ES-I3 (cell line): ENCODE data around the gene CLCN3.

ENCODE experiments used
- H3K36me3 ChIP-seq: 2 replicates; pipeline ENCODE4 v1.6.1; 2013; ENCODE audit warnings: mild to moderate bottlenecking, low read length, control low read depth, moderate library complexity; ENCODE audit not compliant: insufficient read depth
- H3K4me1 ChIP-seq: 2 replicates; pipeline ENCODE4 v1.6.1; 2013; ENCODE audit warnings: mild to moderate bottlenecking, control low read depth, low read length; ENCODE audit not compliant: insufficient read depth
- H3K9ac ChIP-seq: 2 replicates; pipeline ENCODE4 v1.6.1; 2013; ENCODE audit warnings: low read depth, mild to moderate bottlenecking, low read length, moderate library complexity
- H3K9me3 ChIP-seq: 2 replicates; pipeline ENCODE4 v1.6.1; 2013; ENCODE audit warnings: mild to moderate bottlenecking, low read length, moderate library complexity; ENCODE audit not compliant: control insufficient read depth, insufficient read depth

Gene CLCN3

DNA sequence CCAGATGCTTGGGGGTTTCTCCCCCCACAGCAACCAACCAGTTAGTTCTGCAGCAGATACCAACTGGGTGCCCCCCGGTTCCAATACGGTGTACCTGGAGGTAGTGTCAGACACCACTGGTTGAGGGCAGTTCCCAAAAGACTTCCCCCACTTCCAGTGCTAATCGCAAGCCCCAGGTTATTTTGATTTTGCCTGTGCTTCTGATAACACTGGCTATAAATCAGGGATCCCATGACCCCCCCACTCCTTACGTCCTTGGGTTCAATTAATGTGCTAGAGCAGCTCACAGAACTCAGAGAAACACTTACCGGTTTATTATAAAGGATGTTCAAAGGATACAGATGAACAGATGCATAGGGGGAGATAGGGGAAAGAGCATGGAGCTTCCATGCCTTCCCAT, 5.5 kb downstream of the CLCN3 start:
- H3K36me3 ChIP-seq: no peaks in the 10 kb centered on the region
- H3K9ac ChIP-seq: no peak overlapping the region
- H3K9me3 ChIP-seq: no peaks in the 10 kb centered on the region
- peaks cover 6% of the 10 kb centered on the region; the same call in 1 of the 2 replicates for H3K4me1 ChIP-seq

DNA sequence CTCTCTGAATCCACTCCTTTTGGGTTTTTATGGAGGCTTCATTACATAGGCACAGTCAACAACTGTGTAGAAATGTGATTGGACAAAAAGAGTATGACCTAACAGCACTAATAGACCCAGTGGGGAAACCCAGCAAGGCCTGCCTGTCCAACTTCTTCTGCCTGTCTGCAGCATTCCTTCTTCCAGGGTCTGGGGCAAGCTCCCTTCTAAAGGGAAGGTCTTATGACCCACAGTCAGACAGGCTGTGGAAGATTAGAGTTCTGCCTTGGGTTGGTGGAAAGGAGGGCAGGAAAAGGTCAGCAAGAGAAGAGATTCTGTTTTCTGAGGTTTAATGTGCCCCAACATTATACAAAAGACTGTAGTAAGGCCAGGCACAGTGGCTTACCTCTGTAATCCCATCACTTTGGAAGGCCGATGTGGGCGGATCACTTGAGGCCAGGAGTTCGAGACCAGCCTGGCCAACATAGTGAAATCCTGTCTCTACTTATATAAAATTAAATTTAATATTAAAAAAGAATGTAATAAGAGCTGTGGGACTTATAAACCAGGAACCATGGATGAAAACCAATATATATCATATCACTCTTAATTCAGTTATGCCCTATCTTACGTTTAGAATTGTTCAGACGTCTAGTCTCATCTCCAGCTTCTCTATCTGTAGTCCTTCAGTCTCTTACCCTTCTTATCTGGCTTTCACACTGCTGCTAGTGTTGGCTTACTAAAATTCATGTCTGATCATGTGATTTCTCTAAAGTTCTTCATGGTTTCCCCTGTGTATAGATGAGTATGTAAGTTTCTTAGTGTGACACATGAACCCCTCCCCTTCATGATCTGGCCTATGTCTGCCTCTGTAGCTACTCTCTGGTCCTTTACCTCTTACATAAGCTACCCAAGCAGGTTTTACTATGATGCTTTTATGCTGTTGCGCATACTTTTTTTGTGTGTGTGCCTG, 6.2 kb downstream of the CLCN3 start:
- H3K9ac ChIP-seq: no peak overlapping the region

DNA sequence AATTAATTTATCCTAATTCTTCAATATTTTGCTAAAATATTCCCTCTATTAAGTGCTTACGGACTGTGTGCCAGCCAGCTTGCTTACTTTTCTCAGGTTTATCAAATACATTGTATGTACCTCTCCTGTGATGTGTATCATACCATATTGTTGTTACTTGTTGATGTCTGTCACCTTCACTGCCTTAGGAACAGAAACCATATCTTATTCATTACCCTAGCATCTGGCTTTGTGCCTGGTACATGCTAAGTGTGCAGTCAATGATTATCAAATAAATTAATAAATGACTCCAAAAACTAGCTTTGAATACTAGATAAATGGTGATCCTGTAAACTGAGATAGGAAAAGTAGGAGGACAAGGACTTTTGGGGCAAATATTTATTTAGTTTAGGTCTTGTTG, 6.9 kb downstream of the CLCN3 start:
- Histone ChIP-seq H3K36me3 (no peaks in the 10 kb centered on the region), H3K9me3 (no peaks in the 10 kb centered on the region), H3K4me1 (peaks cover 3% of the 10 kb centered on the region; the same call in 1 of the 2 replicates), H3K9ac (no peak overlapping the region)

More for the DNA sequence above, 6.2 kb downstream of the CLCN3 start:
- no peaks in the 10 kb centered on the region for H3K9me3 ChIP-seq
- peaks cover 6% of the 10 kb centered on the region; the same call in 1 of the 2 replicates for H3K4me1 ChIP-seq
- H3K36me3 ChIP-seq: no peaks in the 10 kb centered on the region

GRCh38 chr4:169628579-169628978, 8.2 kb downstream of the CLCN3 start:
- H3K9me3 ChIP-seq: no peaks in the 10 kb centered on the region
- no peaks in the 10 kb centered on the region for H3K36me3 ChIP-seq
- no peaks in the 10 kb centered on the region for H3K4me1 ChIP-seq
- H3K9ac ChIP-seq: no peak overlapping the region

- Histone ChIP-seq H3K9ac (no peak overlapping the region), H3K4me1 (no peaks in the 10 kb centered on the region), H3K36me3 (no peaks in the 10 kb centered on the region), H3K9me3 (no peaks in the 10 kb centered on the region)
Measured at GRCh38 chr4:169630069-169630468, 9.7 kb downstream of the CLCN3 start.

- H3K9me3 ChIP-seq: no peaks in the 10 kb centered on the region
- H3K4me1 ChIP-seq: no peaks in the 10 kb centered on the region
- H3K36me3 ChIP-seq: 0 out of 2 replicates have a peak, but pooled peaks cover 2% of the 10 kb centered on the region
- H3K9ac ChIP-seq: no peak overlapping the region
Measured at GRCh38 chr4:169632896-169633295, 12.5 kb downstream of the CLCN3 start.

DNA sequence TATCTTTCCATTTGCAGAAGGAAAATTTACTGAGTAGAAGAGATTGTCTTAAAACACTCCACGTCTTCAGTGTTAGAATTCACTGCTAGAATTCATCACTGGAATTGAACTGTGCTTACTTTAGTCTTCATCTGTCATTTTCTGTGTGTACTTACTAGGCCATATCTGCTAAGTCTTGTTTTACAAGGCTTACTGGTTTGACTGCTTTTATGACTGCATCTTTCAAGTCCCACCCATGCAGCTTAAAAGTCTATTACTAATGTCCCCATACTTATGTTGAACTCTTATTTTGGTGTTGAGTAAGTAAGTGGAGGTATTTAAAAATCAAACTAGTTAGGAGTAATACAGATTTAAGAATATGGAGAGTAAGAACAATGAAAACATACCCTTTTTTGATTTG, 14.6 kb downstream of the CLCN3 start:
- Histone ChIP-seq H3K36me3 (0 out of 2 replicates have a peak, but pooled peaks cover 2% of the 10 kb centered on the region), H3K9me3 (no peaks in the 10 kb centered on the region), H3K4me1 (no peaks in the 10 kb centered on the region), H3K9ac (no peak overlapping the region)

DNA sequence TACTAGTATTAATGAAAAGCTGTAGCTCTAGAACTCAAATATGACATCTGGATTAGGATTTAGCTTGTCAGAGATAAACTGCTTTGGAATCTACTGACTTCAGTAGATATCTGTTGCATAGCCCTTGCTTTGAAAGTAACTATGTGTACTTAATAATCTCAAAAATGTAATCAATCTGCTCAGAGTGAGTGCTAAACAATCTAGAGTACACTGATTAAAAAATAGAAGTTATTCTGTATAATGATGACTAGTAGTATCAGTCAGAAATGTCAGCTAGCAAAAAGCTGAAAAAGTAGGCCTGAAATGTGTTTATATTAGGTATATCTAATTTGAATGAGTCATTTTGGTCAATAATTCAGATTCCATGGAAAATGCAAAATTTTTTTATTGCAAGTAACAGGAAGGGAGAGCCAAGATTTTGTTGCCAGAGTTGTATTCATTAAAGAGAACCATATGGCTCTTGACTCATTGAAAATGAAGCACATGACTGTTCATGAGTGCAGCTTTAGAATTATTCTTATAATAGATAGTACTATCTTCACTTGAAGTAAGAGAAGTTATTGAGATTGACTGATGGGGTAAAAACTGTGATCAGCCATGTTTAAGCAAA, 20.0 kb downstream of the CLCN3 start:
- Histone ChIP-seq H3K36me3 (peaks cover 2% of the 10 kb centered on the region; the same call in 1 of the 2 replicates), H3K9ac (no peak overlapping the region), H3K9me3 (no peaks in the 10 kb centered on the region), H3K4me1 (no peaks in the 10 kb centered on the region)

GRCh38 chr4:169644802-169645201, 24.4 kb downstream of the CLCN3 start:
- no peaks in the 10 kb centered on the region; the same call in 1 of the 2 replicates for H3K36me3 ChIP-seq
- no peak overlapping the region for H3K9ac ChIP-seq
- no peaks in the 10 kb centered on the region for H3K4me1 ChIP-seq
- H3K9me3 ChIP-seq: no peaks in the 10 kb centered on the region

DNA sequence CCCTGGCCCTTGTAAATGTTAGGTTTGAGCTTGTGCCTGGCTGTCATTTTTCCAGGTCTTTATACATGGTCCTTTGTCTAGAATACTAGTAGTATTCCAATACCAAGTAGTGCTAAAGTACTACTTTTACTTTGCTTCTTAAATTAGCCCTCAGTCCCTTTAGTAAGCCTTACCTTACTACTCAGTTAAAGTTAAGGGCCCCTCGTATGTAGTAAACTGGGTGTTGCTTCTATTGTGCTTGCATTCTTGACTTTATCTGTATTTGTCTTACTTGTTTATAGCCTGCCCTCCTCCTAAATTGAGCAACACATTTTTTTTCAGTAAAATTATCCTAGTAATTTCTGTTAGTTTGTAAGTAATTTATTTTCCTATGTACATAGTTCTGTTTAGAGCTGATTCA, 25.2 kb downstream of the CLCN3 start:
- H3K9ac ChIP-seq: no peak overlapping the region
- H3K36me3 ChIP-seq: no peaks in the 10 kb centered on the region; the same call in 1 of the 2 replicates
- no peaks in the 10 kb centered on the region for H3K4me1 ChIP-seq
- no peaks in the 10 kb centered on the region for H3K9me3 ChIP-seq

- no peaks in the 10 kb centered on the region for H3K36me3 ChIP-seq
Measured at GRCh38 chr4:169649545-169650226, 29.3 kb downstream of the CLCN3 start.

GRCh38 chr4:169650227-169650936, 30.0 kb downstream of the CLCN3 start:
- no peaks in the 10 kb centered on the region for H3K4me1 ChIP-seq
- no peaks in the 10 kb centered on the region for H3K9me3 ChIP-seq
- no peak overlapping the region for H3K9ac ChIP-seq
- H3K36me3 ChIP-seq: no peaks in the 10 kb centered on the region

More at GRCh38 chr4:169649545-169650226, 29.3 kb downstream of the CLCN3 start:
- H3K9me3 ChIP-seq: no peaks in the 10 kb centered on the region
- no peak overlapping the region for H3K9ac ChIP-seq
- H3K4me1 ChIP-seq: no peaks in the 10 kb centered on the region

- H3K9me3 ChIP-seq: no peaks in the 10 kb centered on the region
- no peak overlapping the region for H3K9ac ChIP-seq
- H3K36me3 ChIP-seq: no peaks in the 10 kb centered on the region
- H3K4me1 ChIP-seq: no peaks in the 10 kb centered on the region
Measured at GRCh38 chr4:169652535-169652934, 32.2 kb downstream of the CLCN3 start.

DNA sequence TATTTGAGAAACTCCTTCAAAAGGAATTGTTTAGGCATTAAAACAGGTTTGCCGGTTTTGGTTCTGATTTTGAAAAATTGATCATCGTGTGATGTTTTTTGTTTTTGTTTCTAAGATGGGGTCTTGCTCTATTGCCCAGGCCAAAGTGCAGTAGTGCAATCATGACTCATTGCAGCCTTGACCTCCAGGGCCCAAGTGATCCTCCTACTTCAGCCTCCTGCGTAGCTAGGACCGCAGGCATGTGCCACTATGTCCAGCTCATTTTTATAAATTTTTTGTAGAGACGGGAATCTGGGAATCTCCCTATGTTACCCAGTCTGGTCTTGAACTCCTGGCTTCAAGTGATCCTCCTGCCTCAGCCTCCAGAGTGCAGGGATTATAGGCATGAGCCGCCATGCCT, 35.0 kb downstream of the CLCN3 start:
- Histone ChIP-seq H3K4me1 (peaks cover 4% of the 10 kb centered on the region; the same call in 1 of the 2 replicates), H3K36me3 (no peaks in the 10 kb centered on the region), H3K9ac (no peak overlapping the region), H3K9me3 (no peaks in the 10 kb centered on the region)
